Common myeloid progenitor, CD34-positive (primary cell): ENCODE data around the gene DOCK3.
"Not testable (repeated sequence)": the region's sequence is repeated elsewhere in the genome, so short reads cannot be mapped to it uniquely, and the experiment has no call there.

ENCODE experiments used
- CTCF ChIA-PET: fragments of 350-600 bp; sonication (Branson Sonifier 250); formaldehyde crosslinking; loops from one replicate; lab custom pipeline; 2021; ENCODE audit warnings: antibody characterized with exemption; lab: Charles Lee
- POLR2A ChIA-PET: fragments of 350-600 bp; sonication (Branson Sonifier 250); formaldehyde crosslinking; loops from one replicate; lab custom pipeline; 2021; ENCODE audit warnings: antibody characterized with exemption; lab: Charles Lee
- DNase-seq, 3 donors: peaks; one replicate each; pipeline versions ENCODE4 v3.0.0 to v3.0.0-alpha.2; 2013
- H3K27ac ChIP-seq, 2 experiments: 1 replicate in 1 of 2; 2 replicates in 1 of 2; pipeline ENCODE4 v1.7.0; 2013; ENCODE audit warnings: inconsistent platforms in 2 of 2, low read length in 2 of 2, mild to moderate bottlenecking in 2 of 2, low read depth in 1 of 2, moderate library complexity in 1 of 2; ENCODE audit not compliant: severe bottlenecking in 2 of 2, insufficient read depth in 1 of 2, poor library complexity in 1 of 2
- H3K27me3 ChIP-seq, 5 experiments: replicated peaks in 2 of 5; 1 replicate in 3 of 5; 2 replicates in 2 of 5; pipeline versions ENCODE4 v1.6.1 to v1.7.0; 2013; ENCODE audit warnings: low read length in 4 of 5, mild to moderate bottlenecking in 2 of 5, moderate library complexity in 2 of 5, inconsistent platforms in 1 of 5; ENCODE audit not compliant: insufficient read depth in 5 of 5, control insufficient read depth in 4 of 5
- H3K36me3 ChIP-seq, 4 experiments: 1 replicate in 2 of 4; 2 replicates in 2 of 4; pipeline versions ENCODE4 v1.6.1 to v1.7.0; 2013; ENCODE audit warnings: low read length in 3 of 4, control low read depth in 1 of 4, mild to moderate bottlenecking in 1 of 4; ENCODE audit not compliant: control insufficient read depth in 4 of 4, insufficient read depth in 4 of 4
- H3K4me1 ChIP-seq, 4 experiments: 1 replicate in 3 of 4; 2 replicates in 1 of 4; pipeline versions ENCODE4 v1.6.1 to v1.7.1; 2013; ENCODE audit warnings: low read length in 3 of 4, mild to moderate bottlenecking in 3 of 4, control low read depth in 1 of 4, inconsistent platforms in 1 of 4, moderate library complexity in 1 of 4; ENCODE audit not compliant: control insufficient read depth in 4 of 4, insufficient read depth in 4 of 4; ENCODE audit errors: control extremely low read depth in 1 of 4
- H3K4me3 ChIP-seq, 7 experiments: 1 replicate in 4 of 7; 2 replicates in 3 of 7; pipeline versions ENCODE4 v1.5.1 to v1.7.0; 2013; ENCODE audit warnings: mild to moderate bottlenecking in 7 of 7, low read length in 6 of 7, moderate library complexity in 6 of 7, inconsistent platforms in 2 of 7, low read depth in 2 of 7, control low read depth in 1 of 7; ENCODE audit not compliant: insufficient read depth in 4 of 7, control insufficient read depth in 1 of 7; ENCODE audit errors: extremely low read depth in 1 of 7
- H3K9me3 ChIP-seq, 5 experiments: 1 replicate in 4 of 5; 2 replicates in 1 of 5; pipeline versions ENCODE4 v1.6.1 to v1.7.1; 2013; ENCODE audit warnings: low read length in 4 of 5, mild to moderate bottlenecking in 2 of 5, inconsistent platforms in 1 of 5, low read depth in 1 of 5, moderate library complexity in 1 of 5; ENCODE audit not compliant: control insufficient read depth in 4 of 5, insufficient read depth in 2 of 5; ENCODE audit errors: control extremely low read depth in 1 of 5
- WGBS: methylation state at CpG from one replicate; pipeline ENCODE4 v1.1.5; 2013; ENCODE audit not compliant: insufficient coverage; 5-methylcytosine and 5-hydroxymethylcytosine counted together

Gene DOCK3

GRCh38 chr3:51224843-51225242, 550.1 kb downstream of the DOCK3 start:
- Histone ChIP-seq H3K27ac (no peak overlapping the region), H3K9me3 (no peaks in the 10 kb centered on the region), H3K27me3 (peaks cover 0 to 2% (median 0%) of the 10 kb centered on the region in 5 experiments), H3K36me3 (no peaks in the 10 kb centered on the region), H3K4me3 (no peak overlapping the region), H3K4me1 (no peaks in the 10 kb centered on the region)
- WGBS = no CpG with 5 or more reads among the region's 1 CpG
- CTCF ChIA-PET = no interaction called here
- POLR2A ChIA-PET = no interaction called here
- DNase-seq = no peak

GRCh38 chr3:51242939-51243338, 568.2 kb downstream of the DOCK3 start:
- no peak overlapping the region for H3K4me3 ChIP-seq
- H3K9me3 ChIP-seq = peaks cover 0 to 2% (median 0%) of the 10 kb centered on the region in 5 experiments
- 0% methylated on average over 1 of the region's 3 CpGs for WGBS
- peaks cover 0 to 12% (median 5%) of the 10 kb centered on the region in 4 experiments for H3K4me1 ChIP-seq
- ChIA-PET CTCF (no interaction called here), POLR2A (no interaction called here)
- no peaks in the 10 kb centered on the region for H3K36me3 ChIP-seq
- H3K27me3 ChIP-seq = no peaks in the 10 kb centered on the region
- H3K27ac ChIP-seq = no peak overlapping the region
- DNase-seq = no peak

GRCh38 chr3:51243924-51244323, 569.2 kb downstream of the DOCK3 start:
- H3K27me3 ChIP-seq = no peaks in the 10 kb centered on the region
- ChIA-PET POLR2A (no interaction called here), CTCF (no interaction called here)
- peaks cover 0 to 2% (median 0%) of the 10 kb centered on the region in 5 experiments for H3K9me3 ChIP-seq
- H3K4me3 ChIP-seq = no peak overlapping the region
- no peaks in the 10 kb centered on the region for H3K36me3 ChIP-seq
- no peak overlapping the region for H3K27ac ChIP-seq
- H3K4me1 ChIP-seq = peaks cover 0 to 12% (median 5%) of the 10 kb centered on the region in 4 experiments
- peak; percentile 31 to 76 (median 60) for DNase-seq

- CTCF ChIA-PET = no interaction called here
- no peaks in the 10 kb centered on the region for H3K27me3 ChIP-seq
- peaks cover 0 to 2% (median 0%) of the 10 kb centered on the region in 5 experiments for H3K9me3 ChIP-seq
- H3K4me3 ChIP-seq = no peak overlapping the region
- no peaks in the 10 kb centered on the region for H3K36me3 ChIP-seq
- no CpG with 5 or more reads among the region's 2 CpGs for WGBS
- no peak for DNase-seq
- no peak overlapping the region for H3K27ac ChIP-seq
- POLR2A ChIA-PET = interaction anchor here (0.9 kb wide), 1 partner anchor 29 kb away, joined by 4 read pairs; no protein-coding TSS in a partner anchor
- peaks cover 0 to 12% (median 5%) of the 10 kb centered on the region in 4 experiments for H3K4me1 ChIP-seq
Observed at GRCh38 chr3:51245867-51246266, 571.1 kb downstream of the DOCK3 start.

- POLR2A ChIA-PET = no interaction called here
- peak in 2 of 3 donors; percentile 44 to 51 for DNase-seq
- Histone ChIP-seq H3K4me1 (no peaks in the 10 kb centered on the region), H3K36me3 (no peaks in the 10 kb centered on the region), H3K9me3 (no peaks in the 10 kb centered on the region), H3K27me3 (no peaks in the 10 kb centered on the region), H3K4me3 (no peak overlapping the region), H3K27ac (no peak overlapping the region)
- WGBS = no CpG with 5 or more reads among the region's 1 CpG
- CTCF ChIA-PET = no interaction called here
Observed at GRCh38 chr3:51257870-51258269, 583.1 kb downstream of the DOCK3 start.

- H3K36me3 ChIP-seq, DNase-seq, H3K27me3 ChIP-seq, H3K4me3 ChIP-seq, POLR2A ChIA-PET, CTCF ChIA-PET, H3K9me3 ChIP-seq, H3K4me1 ChIP-seq, H3K27ac ChIP-seq: not testable (repeated sequence)
- WGBS = no CpG with 5 or more reads among the region's 4 CpGs
Observed at GRCh38 chr3:51264166-51264565, 589.4 kb downstream of the DOCK3 start.

GRCh38 chr3:51268132-51268531, 593.4 kb downstream of the DOCK3 start:
- no peak for DNase-seq
- H3K36me3 ChIP-seq = no peaks in the 10 kb centered on the region
- no peak overlapping the region for H3K27ac ChIP-seq
- CTCF ChIA-PET = no interaction called here
- H3K4me3 ChIP-seq = no peak overlapping the region
- H3K27me3 ChIP-seq = no peaks in the 10 kb centered on the region
- peaks cover 0 to 2% (median 0%) of the 10 kb centered on the region in 4 experiments for H3K4me1 ChIP-seq
- POLR2A ChIA-PET = no interaction called here
- no peaks in the 10 kb centered on the region for H3K9me3 ChIP-seq
